GM21717 (cell line): ENCODE measurements around the gene CPO.

Experiments used
- ATAC-seq: cut with Tn5 transposase; IDR thresholded peaks from one replicate; pipeline ENCODE4 v1.9.1; 2021; ENCODE audit warnings: mild to moderate bottlenecking, moderate library complexity; ENCODE audit not compliant: unreplicated experiment

Gene CPO

DNA sequence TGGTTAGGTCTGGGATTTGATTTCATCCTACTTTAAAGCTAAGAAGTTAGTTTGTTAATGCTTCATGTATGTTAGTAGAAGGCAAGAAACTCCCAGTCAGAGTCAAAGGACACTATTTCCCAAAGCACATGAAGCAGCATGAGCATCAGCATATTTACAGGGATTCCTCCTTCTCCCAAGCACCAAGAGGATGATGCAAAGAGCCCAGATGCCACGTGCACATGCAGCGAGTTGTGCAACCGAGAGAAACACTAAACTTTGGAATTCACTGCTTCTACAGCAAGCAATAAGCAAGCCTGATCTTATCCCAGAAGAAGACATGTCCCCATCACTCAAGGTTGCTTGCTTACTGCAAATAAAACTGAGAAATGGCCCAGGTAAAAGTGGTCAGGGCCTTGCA, 32.5 kb downstream of the CPO start:
- no peak for ATAC-seq

DNA sequence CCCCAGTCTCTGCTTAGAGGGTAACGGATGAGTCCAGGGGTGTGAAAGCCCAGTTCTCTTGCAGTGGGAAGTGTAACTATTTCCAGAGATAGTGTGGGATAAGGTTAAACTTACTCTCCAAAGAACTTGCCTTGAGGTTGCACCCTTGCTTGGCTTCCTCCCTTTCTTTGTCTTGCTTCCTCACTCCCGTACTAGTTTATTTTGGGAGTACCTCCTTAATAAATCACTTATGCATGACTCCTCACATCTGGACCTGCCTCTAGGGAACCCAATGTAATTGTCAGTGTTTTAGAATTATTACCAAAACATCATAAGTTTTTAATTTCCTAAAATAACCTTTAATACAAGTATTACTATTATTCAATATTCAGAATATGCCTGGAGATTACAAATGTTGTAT, 35.2 kb downstream of the CPO start:
- ATAC-seq: no peak

DNA sequence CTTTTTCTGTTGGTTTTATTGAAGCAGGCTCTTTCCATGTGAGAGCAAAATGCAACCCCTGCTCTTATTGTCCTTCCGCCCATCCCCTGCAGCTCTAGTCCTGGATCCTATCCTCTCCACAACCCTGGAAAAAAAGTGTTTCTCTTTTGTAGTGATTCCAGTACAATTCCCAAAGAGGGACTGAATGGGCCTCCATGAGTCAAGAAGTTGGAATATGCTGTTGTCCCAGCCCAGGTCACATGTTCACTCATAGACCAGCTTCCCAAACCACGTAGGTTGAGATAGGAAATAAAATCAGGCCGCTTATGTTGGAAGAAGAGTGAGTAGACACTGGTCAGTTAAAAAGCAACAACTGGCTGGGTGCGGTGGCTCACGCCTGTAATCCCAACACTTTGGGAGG, 39.4 kb downstream of the CPO start:
- ATAC-seq: no peak

DNA sequence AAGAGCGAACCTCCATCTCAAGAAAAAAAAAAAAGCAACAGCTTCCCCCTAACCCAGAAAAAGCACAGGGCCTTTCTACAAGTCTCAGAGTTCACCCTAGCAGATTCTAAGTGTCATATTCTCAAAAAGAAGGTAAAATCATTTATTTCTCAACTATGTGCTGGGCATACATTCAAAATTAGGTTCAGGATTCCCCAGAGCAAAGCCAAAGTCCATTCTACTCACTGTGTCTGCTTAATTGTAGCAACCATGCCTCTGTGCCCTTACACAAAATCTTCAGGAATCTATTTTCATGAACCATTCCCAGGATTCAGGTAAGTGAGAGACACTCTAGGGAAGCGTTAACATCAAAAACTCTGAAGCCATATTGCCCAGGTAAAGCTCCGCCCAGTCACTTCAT, 40.0 kb downstream of the CPO start:
- no peak for ATAC-seq

DNA sequence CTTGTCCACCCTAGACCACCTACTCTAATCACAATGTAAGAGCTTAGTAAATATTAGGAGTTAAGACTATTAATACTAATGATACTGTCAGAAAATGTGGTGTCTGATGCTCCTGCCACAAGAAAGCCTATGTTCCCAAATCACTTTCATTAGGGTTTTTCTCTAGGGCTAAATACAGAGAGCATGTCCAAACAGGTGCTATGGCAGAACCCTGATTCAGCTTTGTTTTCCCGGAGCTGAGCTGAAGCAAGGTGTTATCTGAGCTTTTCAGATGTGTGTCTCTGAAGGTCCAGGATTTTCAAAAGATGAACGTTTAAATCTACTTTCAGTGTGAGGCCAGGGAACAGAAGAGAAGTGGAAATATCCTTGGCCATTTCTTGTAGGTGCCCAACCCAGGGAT, 40.6 kb downstream of the CPO start:
- no peak for ATAC-seq

DNA sequence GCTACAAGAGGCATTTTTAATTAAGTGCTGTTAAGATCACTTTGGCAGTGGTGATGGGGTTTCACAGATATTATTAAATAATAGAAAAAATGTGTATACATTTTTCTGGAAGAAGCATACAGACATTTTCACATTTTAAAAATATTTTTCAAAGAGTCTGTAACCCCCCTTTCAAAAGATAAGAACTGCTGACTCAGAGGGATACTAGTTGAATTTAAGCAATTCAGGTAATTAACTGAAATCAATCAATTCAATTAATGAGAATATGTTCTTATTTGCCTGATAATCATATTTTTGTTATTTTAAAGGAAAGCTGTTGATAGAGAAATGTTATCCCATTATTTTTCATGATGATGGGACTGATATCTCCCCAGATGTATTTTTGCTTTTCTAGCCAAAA, 41.1 kb downstream of the CPO start:
- no peak for ATAC-seq

DNA sequence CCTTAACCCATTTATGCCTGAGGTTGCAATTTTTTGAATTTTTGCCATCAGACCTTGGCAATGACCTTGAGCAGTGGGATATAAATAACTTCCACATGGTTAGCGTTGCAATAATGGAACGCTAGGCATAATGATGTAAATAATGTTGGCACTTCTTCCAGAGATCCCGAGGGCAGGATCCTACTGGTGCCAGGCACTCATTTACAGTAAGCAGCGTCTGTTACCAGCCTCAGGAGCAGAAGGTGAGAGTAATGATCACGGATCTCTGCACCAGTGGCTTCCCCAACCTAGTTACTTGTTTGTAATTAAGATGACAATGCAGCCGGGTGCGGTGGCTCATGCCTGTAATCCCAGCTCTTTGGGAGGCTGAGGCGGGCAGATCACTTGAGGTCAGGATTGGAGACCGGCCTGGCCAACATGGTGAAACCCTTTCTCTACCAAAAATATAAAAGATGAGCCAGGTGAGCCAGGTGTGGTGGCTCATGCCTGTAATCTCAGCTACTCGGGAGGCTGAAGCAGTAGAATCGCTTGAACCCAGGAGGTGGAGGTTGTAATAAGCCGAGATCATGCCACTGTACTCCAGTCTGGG, 41.9 kb downstream of the CPO start:
- no peak for ATAC-seq

DNA sequence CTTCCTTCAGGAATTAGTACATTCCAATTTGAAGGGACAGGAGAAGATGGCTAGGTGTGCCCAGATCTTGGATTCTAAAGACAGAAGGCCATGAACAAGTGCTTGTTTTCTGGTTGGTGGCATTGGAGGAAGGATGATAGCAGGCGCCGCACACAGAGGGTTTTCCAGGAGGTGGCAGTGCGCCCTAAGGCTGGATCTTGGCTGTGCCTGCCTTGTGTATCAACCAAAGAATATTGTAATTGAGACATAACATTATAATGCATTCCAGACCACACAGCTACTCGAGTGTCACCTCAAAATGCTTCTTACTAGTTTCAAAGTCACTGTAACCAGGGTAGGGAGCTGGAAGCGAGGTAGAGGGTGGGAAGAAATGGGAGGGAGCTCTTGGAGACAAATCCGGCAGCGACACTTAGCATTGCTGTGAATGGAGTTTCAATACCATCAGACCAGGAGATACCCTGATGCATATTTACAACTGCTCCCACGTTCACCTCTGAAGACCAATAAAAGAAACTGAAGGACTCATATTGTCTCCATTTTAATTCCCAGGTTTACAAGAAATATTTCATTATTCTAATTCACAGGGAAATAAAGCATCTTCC, 42.5 kb downstream of the CPO start:
- no peak for ATAC-seq

DNA sequence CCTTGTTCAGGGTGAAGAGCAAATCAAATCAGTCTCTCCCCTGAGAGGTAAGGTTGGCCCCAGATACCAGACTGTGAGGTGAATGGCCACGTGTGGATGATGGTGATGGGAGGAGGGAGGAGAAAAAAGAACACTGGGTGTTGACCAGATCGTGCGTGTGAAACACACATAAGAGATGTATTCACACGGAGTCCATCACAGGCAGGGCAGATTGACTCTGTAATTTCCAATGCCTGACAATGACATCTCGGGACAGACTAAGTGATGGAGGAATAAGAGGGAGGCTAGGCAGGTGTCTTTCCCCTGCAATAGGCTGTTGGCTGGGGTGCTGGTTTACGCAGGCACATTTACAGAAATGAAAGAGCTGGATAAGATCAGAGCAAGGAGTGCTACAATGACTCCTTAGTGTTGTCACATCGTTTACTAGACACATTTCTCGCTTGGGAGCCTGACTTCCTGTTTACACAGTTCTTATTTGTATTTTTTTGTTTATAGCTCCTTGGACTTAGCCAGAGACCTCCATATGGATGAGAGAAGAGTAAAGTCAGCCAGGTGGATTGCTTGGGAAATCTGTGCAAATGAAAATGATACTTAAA, 43.1 kb downstream of the CPO start:
- ATAC-seq: no peak

DNA sequence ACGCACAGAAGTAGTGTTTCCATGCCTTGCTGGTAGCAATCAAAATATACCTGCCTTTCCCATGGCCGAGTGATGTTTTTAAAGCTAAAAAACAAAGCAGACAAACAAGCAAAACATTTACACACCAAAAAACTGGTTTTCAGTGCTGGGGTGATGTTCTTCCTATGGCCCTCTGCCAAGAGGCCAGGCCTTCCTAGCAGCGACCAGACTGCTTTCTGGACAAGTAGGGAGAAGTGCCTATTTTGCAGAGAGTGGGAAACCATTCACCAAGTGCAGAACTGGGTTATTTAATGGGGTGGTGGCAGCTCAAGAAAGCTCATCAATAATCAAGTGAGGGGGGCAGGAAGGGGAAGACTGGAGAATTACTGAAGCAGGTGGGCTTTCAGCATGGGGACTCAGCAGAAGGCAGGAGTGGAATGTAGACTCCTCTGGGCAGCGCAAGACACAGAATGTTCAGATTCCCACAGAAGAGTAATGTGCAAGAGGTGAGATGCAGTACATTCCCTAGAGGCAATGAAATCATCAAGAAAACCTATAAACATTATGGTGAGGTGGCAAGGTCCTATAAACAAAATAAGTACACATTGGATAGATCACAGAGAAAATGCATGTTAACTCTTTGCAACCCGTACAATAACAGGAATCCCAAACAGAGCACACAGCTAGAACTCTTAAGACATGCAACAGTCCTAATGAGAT, 44.0 kb downstream of the CPO start:
- ATAC-seq: no peak

DNA sequence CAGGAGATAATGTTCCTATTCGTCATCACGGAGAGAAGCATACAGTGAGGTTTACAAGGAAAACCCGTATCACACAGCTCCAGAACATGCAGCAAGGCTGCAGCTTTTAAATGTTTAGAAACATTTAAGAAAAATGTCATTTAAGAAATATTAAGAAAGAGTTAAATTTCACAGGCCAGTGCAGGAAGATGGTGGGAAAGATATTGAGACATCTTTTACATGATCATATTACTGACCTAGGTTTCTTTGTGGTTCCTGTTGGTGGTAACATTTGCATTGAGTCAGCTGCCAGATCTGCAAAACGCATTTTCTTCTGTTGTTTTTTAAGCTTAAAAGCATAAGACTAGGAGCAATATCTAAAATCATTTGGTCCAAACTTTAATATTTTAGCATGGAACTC, 44.9 kb downstream of the CPO start:
- ATAC-seq: no peak

DNA sequence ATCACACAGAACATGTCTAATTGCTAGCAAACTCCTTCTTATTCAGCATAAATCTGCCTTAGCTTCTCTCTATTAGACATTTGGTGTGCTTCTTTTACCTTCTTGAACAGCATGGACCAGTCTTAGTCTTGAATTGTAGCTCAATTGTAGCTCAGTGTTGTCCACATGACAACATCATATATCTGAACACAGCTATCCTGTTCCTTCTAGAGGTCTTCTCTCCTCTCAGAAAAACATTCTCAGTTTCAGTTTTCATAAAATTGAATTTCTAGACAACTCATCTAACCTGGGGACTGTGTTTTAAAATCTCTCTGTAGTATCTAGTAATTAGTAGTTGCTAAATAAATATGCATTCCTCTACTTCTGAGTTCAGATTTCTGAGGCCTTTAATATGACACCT, 47.6 kb downstream of the CPO start:
- ATAC-seq: no peak

DNA sequence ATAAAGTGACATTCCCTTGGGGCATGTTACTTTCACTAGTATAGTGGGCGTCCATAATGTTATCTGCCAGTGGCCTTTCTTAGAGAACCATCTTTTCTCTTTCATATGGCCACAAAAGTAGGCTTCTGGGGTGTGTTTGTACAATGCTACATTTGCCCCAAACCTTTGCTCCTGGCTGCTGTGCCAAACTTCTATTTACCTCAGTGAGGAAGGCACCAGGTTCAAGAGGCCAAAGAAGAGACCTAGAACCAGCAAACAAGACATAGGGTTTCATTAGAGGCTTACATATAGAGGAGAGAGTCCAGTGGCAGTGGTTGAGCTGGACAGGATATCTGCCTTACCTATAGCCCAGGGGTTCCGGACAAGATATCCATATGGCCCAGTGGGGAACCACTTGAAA, 48.5 kb downstream of the CPO start:
- no peak for ATAC-seq

DNA sequence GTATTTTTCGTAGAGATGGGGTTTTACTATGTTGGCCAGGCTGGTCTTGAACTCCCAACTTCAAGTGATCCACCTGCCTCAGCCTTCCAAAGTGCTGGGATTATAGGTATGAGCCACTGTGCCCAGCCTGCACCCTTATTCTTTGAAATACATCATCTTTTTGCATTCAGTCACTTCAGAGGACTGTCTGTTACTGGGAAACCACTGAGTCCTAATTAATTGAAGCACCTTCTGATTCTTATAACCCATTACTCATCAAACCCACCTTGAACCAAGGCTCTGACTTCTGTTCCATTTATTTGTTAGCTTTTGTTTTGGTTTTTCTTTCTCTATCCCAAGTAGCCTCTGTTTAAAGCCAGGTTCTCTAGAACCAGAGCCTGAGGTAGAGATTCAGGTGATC, 49.6 kb downstream of the CPO start:
- no peak for ATAC-seq

DNA sequence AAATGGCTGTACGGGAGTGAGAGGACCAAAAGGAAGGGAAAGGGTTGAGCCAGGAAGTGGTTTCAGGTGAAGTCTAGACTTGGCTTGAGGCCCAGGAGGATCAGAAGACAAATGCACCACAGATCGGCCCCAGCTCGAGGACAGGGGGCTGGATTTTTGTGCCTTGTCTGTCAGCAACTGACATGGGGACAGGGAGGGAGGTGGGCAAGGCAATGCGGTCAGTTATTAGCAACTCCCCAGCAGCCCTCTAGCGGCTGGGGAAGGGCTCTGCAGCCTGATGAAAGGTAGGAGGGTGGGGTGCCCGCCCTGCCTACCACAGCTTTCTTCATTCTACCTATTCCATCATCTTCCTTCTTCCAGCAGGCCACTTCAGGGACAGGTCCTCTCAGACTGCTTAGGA, 50.0 kb downstream of the CPO start:
- ATAC-seq: no peak

DNA sequence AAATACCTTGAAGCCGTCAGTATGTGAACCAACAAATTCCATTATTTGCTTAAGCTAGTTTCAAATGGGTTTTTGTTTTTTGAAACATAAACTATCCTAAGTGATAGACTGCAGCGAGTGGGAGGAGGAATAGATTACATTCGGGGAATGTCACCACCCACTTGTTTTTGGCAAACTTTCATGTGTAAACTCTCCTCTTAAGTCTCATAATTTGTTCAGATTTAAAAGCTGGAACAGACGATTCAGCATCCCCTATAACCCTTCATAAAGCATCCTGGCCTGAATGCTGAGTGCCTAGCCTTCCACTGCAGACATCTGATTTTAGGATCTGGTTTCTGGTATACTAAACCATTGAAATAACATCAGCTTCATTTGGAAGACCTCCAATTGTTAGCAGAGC, 51.0 kb downstream of the CPO start:
- ATAC-seq: no peak

DNA sequence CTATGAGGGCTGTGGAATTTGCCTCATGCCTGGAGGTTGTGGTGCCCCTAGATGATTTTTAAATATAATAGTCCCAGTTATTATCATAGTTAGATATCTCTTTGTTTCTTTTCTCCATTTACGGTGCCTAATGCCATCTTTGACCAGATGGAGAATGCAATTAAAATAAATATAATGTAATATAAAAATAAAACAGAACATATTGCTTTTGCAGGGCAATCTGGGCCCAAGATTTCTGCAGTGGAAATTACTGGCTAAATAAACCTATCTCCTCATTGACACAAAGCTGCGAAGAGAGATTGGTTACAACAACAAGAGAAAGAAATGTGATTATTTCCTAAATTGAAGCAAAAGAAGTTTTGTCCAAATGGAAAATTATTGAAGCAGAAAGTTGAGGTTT, 51.8 kb downstream of the CPO start:
- ATAC-seq: no peak

DNA sequence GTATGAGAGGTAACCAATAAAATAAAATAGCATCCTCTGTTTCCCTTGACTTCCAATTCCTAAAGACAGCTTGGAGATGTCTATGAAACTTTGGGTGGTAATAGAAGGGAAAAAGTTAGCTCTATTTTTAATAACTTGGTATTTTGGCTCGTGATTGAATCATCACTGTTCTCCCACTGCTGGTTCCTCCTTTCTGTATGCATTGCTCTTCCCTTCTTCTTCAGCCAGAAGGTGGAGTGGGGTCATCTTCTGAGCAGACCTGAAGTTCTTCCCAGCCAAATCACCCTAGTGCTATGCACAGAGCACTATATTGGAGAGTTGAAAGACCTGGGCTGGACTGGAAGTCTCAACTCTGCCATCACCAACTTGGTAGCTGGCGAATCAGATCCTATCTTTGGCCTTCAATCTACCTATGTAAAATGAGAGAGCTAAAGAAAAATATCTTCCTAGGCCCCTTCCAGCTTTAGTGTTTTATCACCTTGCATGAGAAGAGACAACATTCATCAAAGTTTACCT, 54.1 kb downstream of the CPO start:
- no peak for ATAC-seq

DNA sequence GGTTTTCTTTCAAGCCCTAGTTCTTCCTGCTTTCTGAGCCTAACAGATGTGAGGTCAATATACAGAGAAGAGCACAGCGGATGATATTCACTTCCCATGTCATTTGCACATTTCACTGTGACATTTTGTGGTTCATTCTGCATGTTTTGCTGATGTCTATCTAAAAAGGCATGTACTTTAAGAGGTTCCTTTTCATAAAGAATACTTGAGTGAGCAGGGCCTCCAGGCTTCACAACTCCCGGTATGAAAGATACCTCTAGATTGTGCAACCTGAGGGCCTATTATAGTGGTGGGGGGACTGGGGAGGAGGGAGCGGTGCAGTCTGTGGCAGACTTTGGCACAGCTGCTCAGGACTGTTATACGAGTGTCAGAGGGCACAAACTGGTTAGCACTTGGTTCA, 54.6 kb downstream of the CPO start:
- ATAC-seq: no peak

DNA sequence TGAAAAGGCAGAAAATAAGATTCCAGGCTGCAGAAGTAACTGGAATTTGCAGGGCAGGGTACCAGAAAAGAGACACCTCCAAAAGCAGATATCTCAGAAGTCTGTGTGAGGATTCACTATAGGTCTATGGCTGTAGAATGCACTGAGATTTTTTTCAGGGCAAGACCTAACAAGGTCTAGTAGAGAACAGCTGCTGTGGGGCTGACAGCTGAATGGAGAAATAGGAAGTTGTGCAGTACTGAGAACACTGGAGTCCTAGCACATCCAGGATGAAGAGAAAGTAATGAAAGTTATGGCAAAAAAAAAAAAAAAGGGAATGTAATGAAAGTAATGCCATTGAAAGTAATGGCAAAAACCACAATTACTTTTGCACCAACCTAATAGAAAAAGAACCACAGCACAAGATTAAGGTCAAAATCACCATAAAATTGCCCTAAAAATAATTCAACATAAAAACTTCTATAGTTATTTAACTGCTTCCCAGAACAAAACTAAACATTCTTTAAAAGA, 57.3 kb downstream of the CPO start:
- no peak for ATAC-seq

DNA sequence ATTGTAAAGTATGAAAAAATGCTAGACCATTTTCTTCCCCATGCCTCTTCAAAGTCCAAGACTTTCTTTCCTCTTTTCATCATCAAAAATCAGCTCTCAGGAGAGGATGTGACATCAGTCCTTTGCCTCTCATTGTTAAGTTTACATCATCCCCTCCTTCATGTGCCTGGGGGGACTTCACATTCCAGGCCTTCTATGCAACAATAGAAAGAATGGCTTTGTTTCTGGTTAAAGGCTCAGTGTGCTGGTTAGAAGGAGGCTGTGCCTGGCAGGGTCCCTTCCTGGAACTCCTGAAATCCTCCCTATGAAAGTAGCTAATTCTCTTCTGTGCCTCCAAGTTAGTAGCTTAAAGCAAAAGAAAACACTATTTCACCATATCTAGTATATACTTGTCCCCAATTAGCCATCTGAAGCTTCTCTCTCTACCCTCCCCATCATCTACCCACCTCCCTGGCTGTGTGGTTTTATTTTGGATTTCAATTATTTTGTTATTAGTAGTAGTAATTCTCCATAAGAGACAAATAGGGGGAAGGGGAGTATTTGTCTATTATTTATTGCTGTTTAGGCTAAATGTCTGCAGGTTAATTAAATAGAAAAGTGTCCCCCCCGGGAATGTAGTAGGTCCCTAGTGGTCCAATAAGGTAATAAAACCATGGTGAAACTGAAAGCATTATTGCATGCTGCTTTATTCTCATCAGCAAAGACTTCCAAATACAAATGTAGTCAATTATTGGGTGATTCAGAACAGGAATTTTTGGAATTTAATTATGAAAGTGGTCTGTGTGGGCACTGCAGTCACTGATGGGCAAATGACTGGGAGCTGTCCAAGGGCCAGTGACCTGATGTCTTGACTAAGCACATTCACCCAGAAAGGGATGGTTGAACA, 69.0 kb downstream of the CPO start:
- ATAC-seq: no peak
